CD14-positive monocyte (primary cell): Measurements from ENCODE around the gene TSPEAR. TPM values are rescaled to one million over a fixed set of nuclear protein-coding genes. Genes with fewer than 3 reads are reported as not detected.

ENCODE experiments used
- DNase-seq, 3 donors: peaks; one replicate each; pipeline ENCODE4 v3.0.0-alpha.2; 2011 to 2022
- H2AFZ ChIP-seq: 2 replicates; pipeline ENCODE4 v1.6.0; 2012; ENCODE audit warnings: mild to moderate bottlenecking, low read depth, low read length, inconsistent platforms; ENCODE audit not compliant: insufficient read depth, poor library complexity, severe bottlenecking
- H3K27ac ChIP-seq, 2 donors: 1 replicate in 1 of 2; 2 replicates in 1 of 2; pipeline ENCODE4 v1.5.1; 2012 to 2013; ENCODE audit warnings: low read length in 2 of 2, control low read depth in 1 of 2, inconsistent platforms in 1 of 2, low read depth in 1 of 2, mild to moderate bottlenecking in 1 of 2
- H3K27me3 ChIP-seq, 2 donors: one replicate each; pipeline versions ENCODE4 v1.6.0 to v1.6.1; 2011 to 2013; ENCODE audit warnings: low read length in 2 of 2; ENCODE audit not compliant: control insufficient read depth in 2 of 2, insufficient read depth in 2 of 2
- H3K36me3 ChIP-seq, 2 donors: replicated peaks in 1 of 2; 1 replicate in 1 of 2; 2 replicates in 1 of 2; pipeline versions ENCODE4 v1.5.1 to v1.6.1; 2012 to 2013; ENCODE audit warnings: low read length in 2 of 2, control low read depth in 1 of 2, inconsistent platforms in 1 of 2, mild to moderate bottlenecking in 1 of 2; ENCODE audit not compliant: insufficient read depth in 2 of 2, control insufficient read depth in 1 of 2
- H3K4me1 ChIP-seq, 2 donors: 1 replicate in 1 of 2; 2 replicates in 1 of 2; pipeline versions ENCODE4 v1.5.1 to v1.6.1; 2012 to 2013; ENCODE audit warnings: low read length in 2 of 2, control low read depth in 1 of 2, inconsistent platforms in 1 of 2, mild to moderate bottlenecking in 1 of 2, moderate library complexity in 1 of 2; ENCODE audit not compliant: insufficient read depth in 2 of 2, control insufficient read depth in 1 of 2
- H3K4me2 ChIP-seq: replicated peaks from 2 replicates; pipeline ENCODE3; 2012; ENCODE audit warnings: low read length, moderate library complexity, mild to moderate bottlenecking; ENCODE audit not compliant: poor library complexity, severe bottlenecking; ENCODE audit errors: extremely low read depth
- H3K4me3 ChIP-seq, 3 experiments: fragments of 200-600 bp in 1 of 3; sonication (generic) in 1 of 3; replicated peaks in 1 of 3; 1 replicate in 2 of 3; 2 replicates in 1 of 3; pipeline ENCODE4 v1.5.1; 2011 to 2013; ENCODE audit warnings: low read length in 3 of 3, mild to moderate bottlenecking in 3 of 3, control low read depth in 2 of 3, low read depth in 2 of 3, inconsistent platforms in 1 of 3, moderate library complexity in 1 of 3
- H3K79me2 ChIP-seq: 2 replicates; pipeline ENCODE4 v1.6.0; 2012; ENCODE audit warnings: mild to moderate bottlenecking, control low read depth, inconsistent platforms, low read length, moderate library complexity; ENCODE audit not compliant: insufficient read depth
- H3K9ac ChIP-seq: 2 replicates; pipeline ENCODE4 v1.6.0; 2017; ENCODE audit warnings: low read length, mild to moderate bottlenecking; ENCODE audit not compliant: insufficient read depth, poor library complexity, severe bottlenecking
- H3K9me3 ChIP-seq, 2 donors: replicated peaks in 1 of 2; 1 replicate in 1 of 2; 2 replicates in 1 of 2; pipeline versions ENCODE4 v1.5.1 to v1.6.1; 2012 to 2013; ENCODE audit warnings: low read length in 2 of 2, control low read depth in 1 of 2; ENCODE audit not compliant: control insufficient read depth in 1 of 2, insufficient read depth in 1 of 2
- H4K20me1 ChIP-seq: 2 replicates; pipeline ENCODE4 v1.6.0; 2012; ENCODE audit warnings: mild to moderate bottlenecking, low read length, control low read depth, moderate library complexity; ENCODE audit not compliant: insufficient read depth
- H3K27ac Mint-ChIP-seq, 7 donors: one replicate each; pipeline ENCODE4 v1.8.0; 2020; ENCODE audit warnings: mild to moderate bottlenecking in 7 of 7, mixed read lengths in 7 of 7, moderate library complexity in 6 of 7, inconsistent platforms in 2 of 7
- H3K27me3 Mint-ChIP-seq, 3 donors: one replicate each; pipeline ENCODE4 v1.8.0; 2021 to 2022; ENCODE audit warnings: low read depth in 3 of 3, mild to moderate bottlenecking in 3 of 3, mixed read lengths in 3 of 3, moderate library complexity in 3 of 3, inconsistent platforms in 1 of 3
- H3K36me3 Mint-ChIP-seq, 2 donors: one replicate each; pipeline ENCODE4 v1.8.0; 2020; ENCODE audit warnings: mixed read lengths in 2 of 2, inconsistent platforms in 1 of 2, mild to moderate bottlenecking in 1 of 2
- H3K4me1 Mint-ChIP-seq: one replicate; pipeline ENCODE4 v1.8.0; 2020; ENCODE audit warnings: mild to moderate bottlenecking, mixed read lengths
- H3K4me3 Mint-ChIP-seq, 2 donors: one replicate each; pipeline ENCODE4 v1.8.0; 2020; ENCODE audit warnings: mild to moderate bottlenecking in 2 of 2, mixed read lengths in 2 of 2, moderate library complexity in 1 of 2
- H3K9me3 Mint-ChIP-seq, 7 donors: one replicate each; pipeline ENCODE4 v1.8.0; 2020 to 2022; ENCODE audit warnings: mixed read lengths in 7 of 7, mild to moderate bottlenecking in 6 of 7, moderate library complexity in 6 of 7, inconsistent platforms in 2 of 7
- CTCF ChIP-seq: fragments of 200-600 bp; IDR thresholded peaks from one replicate; pipeline ENCODE4 v1.8.0; 2022; ENCODE audit warnings: antibody characterized with exemption, mild to moderate bottlenecking
- WGBS: methylation state at CpG from one replicate; pipeline ENCODE4 v1.1.5; 2013; ENCODE audit warnings: missing lambda C conversion rate; ENCODE audit not compliant: insufficient coverage; 5-methylcytosine and 5-hydroxymethylcytosine counted together
- intact Hi-C, 2 donors: fragments of 100-400 bp; cut with micrococcal nuclease; formaldehyde crosslinking; loops; one replicate each; pipeline versions ENCODE4 v1.15.0 to v1.15.1; 2023
- polyA plus RNA-seq, 3 donors: library from polyadenylated mRNA; depleted of rRNA in 1 of 3; unstranded in 2 of 3; stranded (reverse) in 1 of 3; fragments of 300-500 nt in 2 of 3; fragments of >200 nt in 1 of 3; fragmentation: Illumina TruSeq in 2 of 3; gene quantifications; 1 replicate in 2 of 3; 2 replicates in 1 of 3; pipeline ENCODE4 v1.2.3, GENCODE V29; 2012 to 2021

The TSPEAR gene
- polyA plus RNA-seq, 3 donors = not detected

- Mint-ChIP-seq H3K9me3 (peaks cover 0 to 2% (median 0%) of the 10 kb centered on the region in 7 donors), H3K27ac (no peak overlapping the region), H3K27me3 (peaks cover 0 to 2% (median 2%) of the 10 kb centered on the region in 3 donors), H3K36me3 (no peaks in the 10 kb centered on the region), H3K4me1 (no peaks in the 10 kb centered on the region), H3K4me3 (no peak overlapping the region)
- Histone ChIP-seq H3K27me3 (no peaks in the 10 kb centered on the region), H3K79me2 (no peaks in the 10 kb centered on the region), H3K9me3 (no peaks in the 10 kb centered on the region), H3K4me3 (no peak overlapping the region), H2AFZ (no peak overlapping the region), H4K20me1 (no peaks in the 10 kb centered on the region), H3K4me1 (no peaks in the 10 kb centered on the region), H3K36me3 (no peaks in the 10 kb centered on the region), H3K4me2 (no peak overlapping the region), H3K27ac (no peak overlapping the region), H3K9ac (no peak overlapping the region)
- intact Hi-C loops = no loop called here
- no peak for TF ChIP-seq CTCF
- WGBS = 94% methylated on average over 17 of the region's 19 CpGs
- DNase-seq = no peak
These were observed 237.3 kb downstream of the TSPEAR start for GRCh38 chr21:44473915-44474555.

- H3K27ac ChIP-seq = no peak overlapping the region
- H3K9ac ChIP-seq = no peak overlapping the region
- no peaks in the 10 kb centered on the region for H3K4me1 ChIP-seq
- Mint-ChIP-seq H3K4me3 (no peak overlapping the region), H3K36me3 (no peaks in the 10 kb centered on the region), H3K4me1 (no peaks in the 10 kb centered on the region), H3K27ac (no peak overlapping the region), H3K9me3 (peaks cover 0 to 2% (median 0%) of the 10 kb centered on the region in 7 donors), H3K27me3 (peaks cover 0 to 3% (median 2%) of the 10 kb centered on the region in 3 donors)
- no peaks in the 10 kb centered on the region for H3K79me2 ChIP-seq
- H4K20me1 ChIP-seq = no peaks in the 10 kb centered on the region
- intact Hi-C loops = no loop called here
- 73% methylated on average over 2 of the region's 6 CpGs for WGBS
- no peaks in the 10 kb centered on the region for H3K36me3 ChIP-seq
- H3K4me3 ChIP-seq = no peak overlapping the region
- TF ChIP-seq CTCF = no peak
- H2AFZ ChIP-seq = no peak overlapping the region
- H3K27me3 ChIP-seq = no peaks in the 10 kb centered on the region
- H3K9me3 ChIP-seq = no peaks in the 10 kb centered on the region
- no peak for DNase-seq
- H3K4me2 ChIP-seq = no peak overlapping the region
These were observed 239.4 kb downstream of the TSPEAR start for GRCh38 chr21:44471996-44472395.
